HepG2 (cell line): ENCODE measurements around the gene NMRAL1. TPM values are rescaled to one million over a fixed set of nuclear protein-coding genes. Genes with fewer than 3 reads are reported as not detected.

Source experiments
- HDAC1 ChIP-seq: sonication (generic); formaldehyde crosslinking; IDR thresholded peaks from 2 replicates; pipeline ENCODE4 v1.5.1; 2020; ENCODE audit warnings: mild to moderate bottlenecking, missing genetic modification reagents
- HDAC2 ChIP-seq: sonication (generic); formaldehyde crosslinking; IDR thresholded peaks from 2 replicates; pipeline ENCODE4 v1.4.0; 2020; ENCODE audit warnings: missing genetic modification reagents
- KLF11 ChIP-seq: IDR thresholded peaks from 2 replicates; pipeline ENCODE4 v1.6.1; 2016; ENCODE audit warnings: missing compliant biosample characterization
- MBNL3 ChIP-seq: fragments of 250-450 bp; sonication (Bioruptor Pico); conservative IDR thresholded peaks from 2 replicates; pipeline ENCODE4 v1.8.0; 2022; ENCODE audit warnings: mild to moderate bottlenecking, inconsistent platforms
- POLR2A ChIP-seq, 2 experiments: IDR thresholded peaks; 2 replicates each; pipeline ENCODE4 v1.6.1; 2011; ENCODE audit warnings: low read depth in 2 of 2, low read length in 2 of 2, mild to moderate bottlenecking in 1 of 2, moderate library complexity in 1 of 2; ENCODE audit not compliant: insufficient read depth in 1 of 2
- PPARG ChIP-seq: conservative IDR thresholded peaks from 2 replicates; pipeline ENCODE4 v1.6.1; 2016; ENCODE audit warnings: missing biosample characterization, missing genetic modification reagents
- RFX3 ChIP-seq: IDR thresholded peaks from 2 replicates; pipeline ENCODE4 v1.6.1; 2016; ENCODE audit warnings: missing biosample characterization, missing genetic modification reagents
- XRCC5 ChIP-seq: fragments of 200-400 bp; formaldehyde crosslinking; optimal IDR thresholded peaks from 2 replicates; pipeline ENCODE3; 2017; ENCODE audit warnings: mild to moderate bottlenecking, low read length
- YEATS2 ChIP-seq: sonication (generic); formaldehyde crosslinking; IDR thresholded peaks from 2 replicates; pipeline ENCODE4 v1.4.0; 2020; ENCODE audit warnings: missing genetic modification reagents, borderline replicate concordance
- ZNF367 ChIP-seq: sonication (generic); formaldehyde crosslinking; IDR thresholded peaks from 2 replicates; pipeline ENCODE4 v1.4.0; 2020; ENCODE audit warnings: missing genetic modification reagents, borderline replicate concordance
- ZNF775 ChIP-seq: sonication (generic); formaldehyde crosslinking; IDR thresholded peaks from 2 replicates; pipeline ENCODE4 v1.4.0; 2020; ENCODE audit warnings: missing genetic modification reagents, mild to moderate bottlenecking, moderate library complexity, borderline replicate concordance
- ZNF816 ChIP-seq: sonication (generic); formaldehyde crosslinking; IDR thresholded peaks from 2 replicates; pipeline ENCODE4 v1.8.0; 2022; ENCODE audit warnings: missing genetic modification reagents, mild to moderate bottlenecking, borderline replicate concordance
- polyA plus RNA-seq, 8 experiments: library from polyadenylated mRNA; depleted of rRNA in 3 of 8; stranded (reverse) in 7 of 8; unstranded in 1 of 8; fragments of >200 nt; fragmentation: Illumina TruSeq in 4 of 8; extraction: Trizol in 4 of 8; gene quantifications; 2 replicates each; pipeline versions ENCODE4 v1.2.1 to v1.2.3, GENCODE V29; 2011 to 2016; ENCODE audit warnings: low read depth in 4 of 8, missing spikeins in 1 of 8, mixed read lengths in 1 of 8; ENCODE audit not compliant: insufficient read depth in 1 of 8
- total RNA-seq, 5 experiments: library from RNA; depleted of rRNA; stranded (reverse); fragments of >200 nt; fragmentation: Illumina TruSeq; extraction: Trizol; gene quantifications; 2 replicates each; pipeline ENCODE4 v1.2.3, GENCODE V29; 2016; ENCODE audit warnings: low read depth in 1 of 5
- TF ChIP-seq, protein P1 (sequence below): sonication (generic); formaldehyde crosslinking; IDR thresholded peaks from 2 replicates; pipeline ENCODE4 v1.5.0; 2020; ENCODE audit warnings: mild to moderate bottlenecking, missing genetic modification reagents, moderate library complexity
- TF ChIP-seq, protein P2 (sequence below): sonication (generic); formaldehyde crosslinking; conservative IDR thresholded peaks from 2 replicates; pipeline ENCODE4 v1.5.0; 2020; ENCODE audit warnings: missing genetic modification reagents
- TF ChIP-seq, protein P3 (sequence below): sonication (generic); formaldehyde crosslinking; IDR thresholded peaks from 2 replicates; pipeline ENCODE4 v1.4.0; 2020; ENCODE audit warnings: low read depth, missing genetic modification reagents
- TF ChIP-seq, protein P4 (sequence below): sonication (generic); formaldehyde crosslinking; IDR thresholded peaks from 2 replicates; pipeline ENCODE4 v1.5.0; 2020; ENCODE audit warnings: missing genetic modification reagents, mild to moderate bottlenecking, borderline replicate concordance
- TF ChIP-seq, protein P5 (sequence below): sonication (generic); formaldehyde crosslinking; IDR thresholded peaks from 2 replicates; pipeline ENCODE4 v1.9.0; 2022; ENCODE audit warnings: missing genetic modification reagents, mild to moderate bottlenecking, borderline replicate concordance

Gene NMRAL1
- total and polyA plus RNA-seq, 2 of the 13 experiments (the other 11 are each of a cell fraction or from before 2014, with no cell fraction given): 30.8 to 33.1 TPM

DNA sequence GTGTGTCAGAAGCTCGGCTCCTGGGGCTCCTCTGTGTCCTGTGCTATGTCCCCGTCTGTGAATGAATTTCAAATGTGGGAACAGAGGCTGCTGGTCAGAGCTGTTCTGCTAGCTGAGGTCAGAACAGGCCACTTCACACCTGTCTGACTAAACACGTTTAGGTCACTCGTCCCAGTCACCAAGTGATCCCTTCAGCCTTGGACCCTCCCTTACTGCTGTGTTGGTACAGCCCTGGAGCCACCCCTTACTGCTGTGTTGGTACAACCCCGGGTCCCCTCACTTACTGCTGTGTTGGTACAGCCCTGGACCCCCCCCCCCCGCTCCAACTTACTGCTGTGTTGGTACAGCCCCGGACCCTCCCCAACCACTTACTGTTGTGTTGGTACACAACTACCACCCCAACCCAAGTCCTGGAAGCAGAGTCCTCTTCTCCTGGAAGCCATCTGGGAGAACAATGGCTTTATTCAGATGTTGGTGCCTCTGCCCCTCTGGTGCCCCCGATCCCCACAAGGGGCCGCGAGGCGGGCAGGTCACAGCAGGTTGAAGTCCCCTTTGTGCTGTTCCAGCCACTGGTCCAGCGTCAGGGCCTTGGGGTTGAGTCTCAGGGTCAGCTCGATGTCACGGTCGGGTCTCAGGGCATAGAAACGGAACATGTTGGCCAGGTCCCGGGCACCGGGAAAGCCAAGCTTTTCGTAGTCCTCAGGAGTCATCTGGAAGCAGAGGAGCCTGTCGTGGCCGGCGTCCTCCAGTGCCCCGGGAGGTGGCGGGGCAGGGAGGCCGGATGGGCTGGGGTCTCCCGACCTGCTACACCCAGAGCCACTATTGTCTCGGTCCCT, 13.0 kb downstream of the NMRAL1 start (continued):
- TF ChIP-seq, protein P1, sequence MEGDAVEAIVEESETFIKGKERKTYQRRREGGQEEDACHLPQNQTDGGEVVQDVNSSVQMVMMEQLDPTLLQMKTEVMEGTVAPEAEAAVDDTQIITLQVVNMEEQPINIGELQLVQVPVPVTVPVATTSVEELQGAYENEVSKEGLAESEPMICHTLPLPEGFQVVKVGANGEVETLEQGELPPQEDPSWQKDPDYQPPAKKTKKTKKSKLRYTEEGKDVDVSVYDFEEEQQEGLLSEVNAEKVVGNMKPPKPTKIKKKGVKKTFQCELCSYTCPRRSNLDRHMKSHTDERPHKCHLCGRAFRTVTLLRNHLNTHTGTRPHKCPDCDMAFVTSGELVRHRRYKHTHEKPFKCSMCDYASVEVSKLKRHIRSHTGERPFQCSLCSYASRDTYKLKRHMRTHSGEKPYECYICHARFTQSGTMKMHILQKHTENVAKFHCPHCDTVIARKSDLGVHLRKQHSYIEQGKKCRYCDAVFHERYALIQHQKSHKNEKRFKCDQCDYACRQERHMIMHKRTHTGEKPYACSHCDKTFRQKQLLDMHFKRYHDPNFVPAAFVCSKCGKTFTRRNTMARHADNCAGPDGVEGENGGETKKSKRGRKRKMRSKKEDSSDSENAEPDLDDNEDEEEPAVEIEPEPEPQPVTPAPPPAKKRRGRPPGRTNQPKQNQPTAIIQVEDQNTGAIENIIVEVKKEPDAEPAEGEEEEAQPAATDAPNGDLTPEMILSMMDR: peak; percentile 55
- 0 out of 2 replicates have a peak, but pooled peaks have one; percentile 72 for TF ChIP-seq ZNF367 (CRISPR knock-in tag)
- no peak for TF ChIP-seq MBNL3 (CRISPR knock-in tag)
- TF ChIP-seq HDAC1 (CRISPR knock-in tag): peak; percentile 84
- peak; percentile 82 for TF ChIP-seq XRCC5
- peak; percentile 62; the same call in 1 of the 2 replicates for TF ChIP-seq KLF11 (CRISPR knock-in tag)
- TF ChIP-seq ZNF775 (CRISPR knock-in tag): no peak; the same call in 1 of the 2 replicates
- TF ChIP-seq, protein P2, sequence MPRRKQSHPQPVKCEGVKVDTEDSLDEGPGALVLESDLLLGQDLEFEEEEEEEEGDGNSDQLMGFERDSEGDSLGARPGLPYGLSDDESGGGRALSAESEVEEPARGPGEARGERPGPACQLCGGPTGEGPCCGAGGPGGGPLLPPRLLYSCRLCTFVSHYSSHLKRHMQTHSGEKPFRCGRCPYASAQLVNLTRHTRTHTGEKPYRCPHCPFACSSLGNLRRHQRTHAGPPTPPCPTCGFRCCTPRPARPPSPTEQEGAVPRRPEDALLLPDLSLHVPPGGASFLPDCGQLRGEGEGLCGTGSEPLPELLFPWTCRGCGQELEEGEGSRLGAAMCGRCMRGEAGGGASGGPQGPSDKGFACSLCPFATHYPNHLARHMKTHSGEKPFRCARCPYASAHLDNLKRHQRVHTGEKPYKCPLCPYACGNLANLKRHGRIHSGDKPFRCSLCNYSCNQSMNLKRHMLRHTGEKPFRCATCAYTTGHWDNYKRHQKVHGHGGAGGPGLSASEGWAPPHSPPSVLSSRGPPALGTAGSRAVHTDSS: 0 out of 2 replicates have a peak, but pooled peaks have one; percentile 12
- no peak; the same call in 1 of the 2 replicates for TF ChIP-seq ZNF816
- TF ChIP-seq RFX3 (CRISPR knock-in tag): no peak
- peak in 1 of 2 experiments; percentile 58; a peak in 2 of 4 replicates for TF ChIP-seq POLR2A (IDR thresholded peaks at IDR 0.05; ENCODE audit: insufficient read depth in 1 of 2, low read depth in 2 of 2, low read length in 2 of 2)
- peak; percentile 62; the same call in 1 of the 2 replicates for TF ChIP-seq HDAC2 (CRISPR knock-in tag)
- TF ChIP-seq, protein P3, sequence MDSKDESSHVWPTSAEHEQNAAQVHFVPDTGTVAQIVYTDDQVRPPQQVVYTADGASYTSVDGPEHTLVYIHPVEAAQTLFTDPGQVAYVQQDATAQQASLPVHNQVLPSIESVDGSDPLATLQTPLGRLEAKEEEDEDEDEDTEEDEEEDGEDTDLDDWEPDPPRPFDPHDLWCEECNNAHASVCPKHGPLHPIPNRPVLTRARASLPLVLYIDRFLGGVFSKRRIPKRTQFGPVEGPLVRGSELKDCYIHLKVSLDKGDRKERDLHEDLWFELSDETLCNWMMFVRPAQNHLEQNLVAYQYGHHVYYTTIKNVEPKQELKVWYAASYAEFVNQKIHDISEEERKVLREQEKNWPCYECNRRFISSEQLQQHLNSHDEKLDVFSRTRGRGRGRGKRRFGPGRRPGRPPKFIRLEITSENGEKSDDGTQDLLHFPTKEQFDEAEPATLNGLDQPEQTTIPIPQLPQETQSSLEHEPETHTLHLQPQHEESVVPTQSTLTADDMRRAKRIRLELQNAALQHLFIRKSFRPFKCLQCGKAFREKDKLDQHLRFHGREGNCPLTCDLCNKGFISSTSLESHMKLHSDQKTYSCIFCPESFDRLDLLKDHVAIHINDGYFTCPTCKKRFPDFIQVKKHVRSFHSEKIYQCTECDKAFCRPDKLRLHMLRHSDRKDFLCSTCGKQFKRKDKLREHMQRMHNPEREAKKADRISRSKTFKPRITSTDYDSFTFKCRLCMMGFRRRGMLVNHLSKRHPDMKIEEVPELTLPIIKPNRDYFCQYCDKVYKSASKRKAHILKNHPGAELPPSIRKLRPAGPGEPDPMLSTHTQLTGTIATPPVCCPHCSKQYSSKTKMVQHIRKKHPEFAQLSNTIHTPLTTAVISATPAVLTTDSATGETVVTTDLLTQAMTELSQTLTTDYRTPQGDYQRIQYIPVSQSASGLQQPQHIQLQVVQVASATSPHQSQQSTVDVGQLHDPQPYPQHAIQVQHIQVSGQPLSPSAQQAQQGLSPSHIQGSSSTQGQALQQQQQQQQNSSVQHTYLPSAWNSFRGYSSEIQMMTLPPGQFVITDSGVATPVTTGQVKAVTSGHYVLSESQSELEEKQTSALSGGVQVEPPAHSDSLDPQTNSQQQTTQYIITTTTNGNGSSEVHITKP (CRISPR knock-in tag): peak; percentile 100
- TF ChIP-seq, protein P4, sequence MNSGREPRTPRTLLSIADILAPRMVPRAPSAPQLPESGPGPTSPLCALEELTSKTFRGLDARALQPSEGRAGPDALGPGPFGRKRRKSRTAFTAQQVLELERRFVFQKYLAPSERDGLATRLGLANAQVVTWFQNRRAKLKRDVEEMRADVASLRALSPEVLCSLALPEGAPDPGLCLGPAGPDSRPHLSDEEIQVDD: no peak
- peak; percentile 35; the same call in 1 of the 2 replicates for TF ChIP-seq YEATS2 (CRISPR knock-in tag)
- TF ChIP-seq, protein P5, sequence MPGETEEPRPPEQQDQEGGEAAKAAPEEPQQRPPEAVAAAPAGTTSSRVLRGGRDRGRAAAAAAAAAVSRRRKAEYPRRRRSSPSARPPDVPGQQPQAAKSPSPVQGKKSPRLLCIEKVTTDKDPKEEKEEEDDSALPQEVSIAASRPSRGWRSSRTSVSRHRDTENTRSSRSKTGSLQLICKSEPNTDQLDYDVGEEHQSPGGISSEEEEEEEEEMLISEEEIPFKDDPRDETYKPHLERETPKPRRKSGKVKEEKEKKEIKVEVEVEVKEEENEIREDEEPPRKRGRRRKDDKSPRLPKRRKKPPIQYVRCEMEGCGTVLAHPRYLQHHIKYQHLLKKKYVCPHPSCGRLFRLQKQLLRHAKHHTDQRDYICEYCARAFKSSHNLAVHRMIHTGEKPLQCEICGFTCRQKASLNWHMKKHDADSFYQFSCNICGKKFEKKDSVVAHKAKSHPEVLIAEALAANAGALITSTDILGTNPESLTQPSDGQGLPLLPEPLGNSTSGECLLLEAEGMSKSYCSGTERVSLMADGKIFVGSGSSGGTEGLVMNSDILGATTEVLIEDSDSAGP (CRISPR knock-in tag): peak; percentile 86
- peak; percentile 25; the same call in 1 of the 2 replicates for TF ChIP-seq PPARG (CRISPR knock-in tag)
